ENCODE results near the gene NCOA1. TPM values are rescaled to one million over a fixed set of nuclear protein-coding genes. Genes with fewer than 3 reads are reported as not detected.
"Not testable (repeated sequence)": the region's sequence is repeated elsewhere in the genome, so short reads cannot be mapped to it uniquely, and the experiment has no call there.

NCOA1 gene
- total RNA-seq, 2 donors from 2014 or later = 44.2 to 47.1 TPM

DNA sequence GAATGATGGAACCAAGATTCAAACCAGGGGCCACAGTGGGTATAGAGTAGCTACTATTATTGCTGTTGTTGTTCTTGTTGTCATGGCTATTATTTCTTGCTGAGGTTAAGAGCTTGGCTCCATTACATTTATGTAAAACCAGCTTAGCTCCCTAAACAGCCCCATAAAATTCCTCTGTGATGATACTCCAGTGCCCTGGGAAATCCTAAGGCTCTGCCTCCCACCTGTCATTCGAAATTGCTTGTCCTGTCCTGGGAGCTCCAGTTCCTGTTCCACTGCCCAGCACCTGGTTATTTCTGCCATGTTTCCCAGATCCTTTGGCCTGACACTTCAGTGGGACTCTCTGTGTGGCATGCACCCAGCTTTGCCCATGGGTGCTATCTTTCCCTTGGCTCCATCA is 27.8 kb upstream of the NCOA1 start:
- H3K9me3 ChIP-seq (ENCODE audit: control insufficient read depth, low read length, poor library complexity, severe bottlenecking) = no peaks in the 10 kb centered on the region
- no peak for ATAC-seq
- H3K4me3 Mint-ChIP-seq = no peak overlapping the region
- H3K4me1 Mint-ChIP-seq = no peaks in the 10 kb centered on the region
- no peak overlapping the region for H3K27ac Mint-ChIP-seq
- no peaks in the 10 kb centered on the region for H3K36me3 Mint-ChIP-seq (ENCODE audit: low read depth)
- H3K27me3 Mint-ChIP-seq = peaks cover 22% of the 10 kb centered on the region
- DNase-seq = no peak

DNA sequence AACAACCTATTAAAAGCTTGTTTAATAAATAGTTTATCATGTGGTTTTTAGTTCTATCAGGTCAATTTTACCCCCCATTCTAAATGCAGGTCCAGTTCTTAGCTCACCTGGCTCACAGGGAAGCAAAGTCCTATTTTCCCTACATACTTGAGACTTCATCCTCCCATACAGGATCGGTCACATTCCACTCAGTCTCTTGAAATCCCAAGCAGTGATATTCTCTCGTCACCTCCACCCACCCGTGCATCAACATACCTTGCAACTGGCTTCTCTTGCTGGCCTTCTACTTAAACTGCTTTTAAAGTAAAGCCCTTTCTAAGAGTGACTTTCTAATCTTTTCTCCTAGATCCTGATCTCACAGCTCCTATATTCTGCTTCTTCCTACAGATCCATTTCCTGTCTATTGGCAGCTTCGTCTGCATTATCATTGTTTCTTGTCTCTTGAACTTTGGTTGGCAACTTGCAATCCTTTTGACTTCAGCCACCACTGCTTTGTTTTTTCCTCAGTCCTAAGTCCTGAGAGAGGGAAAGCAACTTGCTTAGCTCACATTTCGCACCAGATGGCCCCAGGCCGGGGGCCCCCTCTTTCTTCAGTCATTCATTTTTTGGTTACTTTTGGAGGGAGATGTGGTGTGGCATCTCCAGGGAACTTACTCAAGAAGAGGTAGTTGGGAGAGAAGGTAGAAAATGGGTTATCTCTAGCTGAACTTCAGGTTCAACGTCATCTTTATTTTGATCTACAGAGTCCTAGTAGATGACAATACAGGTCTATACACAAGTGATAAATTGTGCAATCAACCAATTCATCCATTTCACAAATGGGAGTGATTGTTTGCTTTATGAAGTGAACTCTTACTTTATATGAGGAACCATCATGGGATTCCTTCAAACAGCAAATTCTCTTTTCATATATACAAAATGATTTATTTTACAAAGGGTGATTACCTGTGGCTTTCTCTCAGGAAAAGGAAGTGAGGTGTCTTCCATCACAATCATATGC is 23.9 kb upstream of the NCOA1 start:
- H3K9me3 ChIP-seq (ENCODE audit: control insufficient read depth, low read length, poor library complexity, severe bottlenecking) = no peaks in the 10 kb centered on the region
- no peak for DNase-seq
- no peak overlapping the region for H3K4me3 Mint-ChIP-seq
- peaks cover 22% of the 10 kb centered on the region for H3K27me3 Mint-ChIP-seq
- no peak for ATAC-seq
- H3K36me3 Mint-ChIP-seq (ENCODE audit: low read depth) = no peaks in the 10 kb centered on the region
- no peak overlapping the region for H3K27ac Mint-ChIP-seq
- no peaks in the 10 kb centered on the region for H3K4me1 Mint-ChIP-seq

GRCh38 chr2:24468453-24468852 is 22.6 kb upstream of the NCOA1 start:
- ATAC-seq; H3K4me1 Mint-ChIP-seq; H3K4me3 Mint-ChIP-seq; H3K36me3 Mint-ChIP-seq (ENCODE audit: low read depth); DNase-seq; H3K27ac Mint-ChIP-seq; H3K9me3 ChIP-seq (ENCODE audit: control insufficient read depth, low read length, poor library complexity, severe bottlenecking): not testable (repeated sequence)
- H3K27me3 Mint-ChIP-seq = peaks cover 22% of the 10 kb centered on the region

GRCh38 chr2:24469148-24469650 is 21.9 kb upstream of the NCOA1 start:
- Mint-ChIP-seq H3K27ac (no peak overlapping the region), H3K4me3 (no peak overlapping the region), H3K4me1 (no peaks in the 10 kb centered on the region), H3K27me3 (peaks cover 15% of the 10 kb centered on the region), H3K36me3 (ENCODE audit: low read depth) (no peaks in the 10 kb centered on the region)
- DNase-seq (no peak), ATAC-seq (no peak)
- no peaks in the 10 kb centered on the region for H3K9me3 ChIP-seq (ENCODE audit: control insufficient read depth, low read length, poor library complexity, severe bottlenecking)

GRCh38 chr2:24471662-24472061 is 19.4 kb upstream of the NCOA1 start:
- H3K9me3 ChIP-seq (ENCODE audit: control insufficient read depth, low read length, poor library complexity, severe bottlenecking) = no peaks in the 10 kb centered on the region
- Mint-ChIP-seq H3K27ac (no peak overlapping the region), H3K36me3 (ENCODE audit: low read depth) (no peaks in the 10 kb centered on the region), H3K4me1 (no peaks in the 10 kb centered on the region), H3K4me3 (no peak overlapping the region), H3K27me3 (peaks cover 15% of the 10 kb centered on the region)
- ATAC-seq = peak; percentile 61
- DNase-seq = no peak

- Mint-ChIP-seq H3K4me3 (no peak overlapping the region), H3K27me3 (peaks cover 8% of the 10 kb centered on the region), H3K27ac (no peak overlapping the region), H3K36me3 (ENCODE audit: low read depth) (no peaks in the 10 kb centered on the region), H3K4me1 (no peaks in the 10 kb centered on the region)
- no peak for DNase-seq
- no peak for ATAC-seq
- H3K9me3 ChIP-seq (ENCODE audit: control insufficient read depth, low read length, poor library complexity, severe bottlenecking) = no peaks in the 10 kb centered on the region
Observed at GRCh38 chr2:24472416-24472815, 18.6 kb upstream of the NCOA1 start.

DNA sequence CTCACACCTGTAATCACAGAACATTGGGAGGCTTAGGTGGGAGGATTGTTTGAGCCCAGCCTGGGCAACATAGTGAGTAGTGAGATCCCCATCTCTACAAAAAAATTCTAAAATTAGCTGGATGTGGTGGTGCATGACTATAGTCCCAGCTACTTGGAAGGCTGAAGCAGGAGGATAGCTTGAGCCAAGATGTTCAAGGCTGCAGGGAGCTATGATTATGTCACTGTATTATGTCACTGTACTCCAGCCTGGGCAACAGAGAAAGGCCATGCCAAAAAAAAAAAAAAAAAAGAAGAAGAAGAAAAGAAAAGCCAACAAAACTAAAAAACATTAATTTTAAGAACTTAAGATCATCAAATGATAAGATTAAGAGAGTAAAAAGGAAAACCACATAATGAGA is 17.4 kb upstream of the NCOA1 start:
- ATAC-seq (no peak), DNase-seq (no peak)
- H3K27ac Mint-ChIP-seq = no peak overlapping the region
- peaks cover 3% of the 10 kb centered on the region for H3K4me1 Mint-ChIP-seq
- no peaks in the 10 kb centered on the region for H3K27me3 Mint-ChIP-seq
- H3K9me3 ChIP-seq (ENCODE audit: control insufficient read depth, low read length, poor library complexity, severe bottlenecking) = no peaks in the 10 kb centered on the region
- no peak overlapping the region for H3K4me3 Mint-ChIP-seq
- no peaks in the 10 kb centered on the region for H3K36me3 Mint-ChIP-seq (ENCODE audit: low read depth)

GRCh38 chr2:24474053-24474452 is 17.0 kb upstream of the NCOA1 start:
- H3K27me3 Mint-ChIP-seq = no peaks in the 10 kb centered on the region
- H3K4me1 Mint-ChIP-seq = peaks cover 3% of the 10 kb centered on the region
- H3K36me3 Mint-ChIP-seq (ENCODE audit: low read depth) = no peaks in the 10 kb centered on the region
- no peak overlapping the region for H3K4me3 Mint-ChIP-seq
- H3K27ac Mint-ChIP-seq = no peak overlapping the region
- DNase-seq = no peak
- ATAC-seq = no peak
- H3K9me3 ChIP-seq (ENCODE audit: control insufficient read depth, low read length, poor library complexity, severe bottlenecking) = no peaks in the 10 kb centered on the region

DNA sequence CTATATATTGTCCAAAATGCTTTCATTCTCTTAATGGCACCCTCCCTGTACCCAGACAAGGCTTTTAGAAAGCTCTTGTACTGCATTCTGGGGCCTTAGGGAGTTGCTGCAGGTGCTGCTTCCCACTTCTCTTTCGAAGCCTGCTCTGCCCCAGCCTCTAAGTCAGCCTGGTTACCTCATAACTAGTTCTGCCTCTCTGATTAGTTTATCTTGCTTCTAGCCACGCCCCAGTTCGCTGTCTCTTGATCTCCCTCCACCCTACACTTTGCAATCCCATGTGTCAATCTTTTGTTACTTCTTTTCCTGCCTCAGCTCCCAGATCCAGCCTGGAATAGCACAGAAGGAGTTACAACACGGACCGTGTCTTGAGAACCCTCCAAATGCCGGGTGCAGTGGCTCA is 13.8 kb upstream of the NCOA1 start:
- no peaks in the 10 kb centered on the region for H3K9me3 ChIP-seq (ENCODE audit: control insufficient read depth, low read length, poor library complexity, severe bottlenecking)
- Mint-ChIP-seq H3K27me3 (peaks cover 8% of the 10 kb centered on the region), H3K27ac (no peak overlapping the region), H3K36me3 (ENCODE audit: low read depth) (no peaks in the 10 kb centered on the region), H3K4me1 (peaks cover 7% of the 10 kb centered on the region), H3K4me3 (no peak overlapping the region)
- ATAC-seq = no peak
- DNase-seq = no peak

- H3K36me3 Mint-ChIP-seq (ENCODE audit: low read depth) = no peaks in the 10 kb centered on the region
- no peak for ATAC-seq
- peak overlapping the region; percentile 30 for H3K27ac Mint-ChIP-seq
- no peak overlapping the region for H3K4me3 Mint-ChIP-seq
- H3K27me3 Mint-ChIP-seq = peaks cover 18% of the 10 kb centered on the region
- no peak for DNase-seq
- H3K9me3 ChIP-seq (ENCODE audit: control insufficient read depth, low read length, poor library complexity, severe bottlenecking) = no peaks in the 10 kb centered on the region
- peaks cover 7% of the 10 kb centered on the region for H3K4me1 Mint-ChIP-seq
Observed at GRCh38 chr2:24478243-24478642, 12.8 kb upstream of the NCOA1 start.

GRCh38 chr2:24480245-24480644 is 10.8 kb upstream of the NCOA1 start:
- DNase-seq = no peak
- H3K4me3 Mint-ChIP-seq = no peak overlapping the region
- H3K27me3 Mint-ChIP-seq = peaks cover 18% of the 10 kb centered on the region
- H3K36me3 Mint-ChIP-seq (ENCODE audit: low read depth) = no peaks in the 10 kb centered on the region
- ATAC-seq = no peak
- H3K27ac Mint-ChIP-seq = no peak overlapping the region
- H3K9me3 ChIP-seq (ENCODE audit: control insufficient read depth, low read length, poor library complexity, severe bottlenecking) = no peaks in the 10 kb centered on the region
- peaks cover 7% of the 10 kb centered on the region for H3K4me1 Mint-ChIP-seq

GRCh38 chr2:24482251-24482971 is 8.6 kb upstream of the NCOA1 start:
- H3K27ac Mint-ChIP-seq = no peak overlapping the region
- H3K36me3 Mint-ChIP-seq (ENCODE audit: low read depth) = no peaks in the 10 kb centered on the region
- DNase-seq = no peak
- peaks cover 7% of the 10 kb centered on the region for H3K4me1 Mint-ChIP-seq
- no peak for ATAC-seq
- H3K4me3 Mint-ChIP-seq = no peak overlapping the region
- peaks cover 18% of the 10 kb centered on the region for H3K27me3 Mint-ChIP-seq
- no peaks in the 10 kb centered on the region for H3K9me3 ChIP-seq (ENCODE audit: control insufficient read depth, low read length, poor library complexity, severe bottlenecking)

DNA sequence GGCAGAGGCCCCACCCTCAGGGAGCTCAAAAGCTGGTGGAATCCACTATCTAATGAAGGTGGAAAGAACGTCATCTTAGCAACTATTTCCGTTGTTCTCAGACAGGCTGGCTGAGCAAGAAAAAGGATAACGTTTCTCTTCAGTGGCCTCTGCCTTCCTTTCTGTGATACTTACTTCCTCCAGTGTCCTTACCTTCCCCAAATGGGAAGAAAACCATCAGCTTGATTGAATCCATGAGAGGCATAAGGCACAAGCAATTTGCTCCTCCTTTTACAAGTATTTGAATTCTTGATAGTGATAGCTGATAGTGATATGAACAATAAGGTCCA is 8.1 kb upstream of the NCOA1 start:
- peaks cover 5% of the 10 kb centered on the region for H3K4me1 Mint-ChIP-seq
- H3K27ac Mint-ChIP-seq = no peak overlapping the region
- peaks cover 18% of the 10 kb centered on the region for H3K27me3 Mint-ChIP-seq
- H3K9me3 ChIP-seq (ENCODE audit: control insufficient read depth, low read length, poor library complexity, severe bottlenecking) = no peaks in the 10 kb centered on the region
- no peak overlapping the region for H3K4me3 Mint-ChIP-seq
- no peaks in the 10 kb centered on the region for H3K36me3 Mint-ChIP-seq (ENCODE audit: low read depth)
- ATAC-seq = no peak
- no peak for DNase-seq
